Left ventricle myocardium inferior (tissue), 1 donor: ENCODE data around the gene MRPS10. TPM values are rescaled to one million over a fixed set of nuclear protein-coding genes. Genes with fewer than 3 reads are reported as not detected.

Experiments
- DNase-seq: peaks from one replicate; pipeline ENCODE4 v3.0.0-alpha.2; 2020
- H3K27ac ChIP-seq: fragments of 200-600 bp; replicated peaks from 2 replicates; pipeline ENCODE4 v1.8.0; 2021
- H3K27me3 ChIP-seq: fragments of 200-600 bp; 2 replicates; pipeline ENCODE4 v1.8.0; 2021; ENCODE audit warnings: low read depth
- H3K36me3 ChIP-seq: fragments of 200-600 bp; 2 replicates; pipeline ENCODE4 v1.8.0; 2021
- H3K4me1 ChIP-seq: fragments of 200-600 bp; 2 replicates; pipeline ENCODE4 v1.8.0; 2021
- H3K4me3 ChIP-seq: fragments of 200-600 bp; 2 replicates; pipeline ENCODE4 v1.8.0; 2021; ENCODE audit warnings: mild to moderate bottlenecking, moderate library complexity
- H3K9me3 ChIP-seq: fragments of 200-600 bp; replicated peaks from 2 replicates; pipeline ENCODE4 v1.8.0; 2021
- CTCF ChIP-seq: fragments of 200-600 bp; IDR thresholded peaks from 2 replicates; pipeline ENCODE4 v1.8.0; 2021; ENCODE audit warnings: antibody characterized with exemption, mild to moderate bottlenecking, borderline replicate concordance
- intact Hi-C: fragments of 100-400 bp; cut with micrococcal nuclease; formaldehyde crosslinking; loops from one replicate; pipeline ENCODE4 v1.11.0; 2022
- total RNA-seq: library from RNA; stranded (reverse); fragmentation: NEBNext Ultra II Directional; extraction: Animal tissue kit (Norgen Biotek cat#: 25700); gene quantifications from one replicate; pipeline ENCODE4 v1.2.1, GENCODE V29; 2021
- donor health status: DM: no; HTN: yes; CAD: no; lungs with severe emphysema.

Gene MRPS10
- total RNA-seq, 1 donor from 2014 or later, result 64.3 TPM

GRCh38 chr6:42230345-42231321 lies 13.0 kb upstream of the MRPS10 start:
- peaks cover 10% of the 10 kb centered on the region for H3K36me3 ChIP-seq
- intact Hi-C loops, result no loop called here
- DNase-seq, result no peak
- no peaks in the 10 kb centered on the region for H3K27me3 ChIP-seq
- H3K4me1 ChIP-seq, result peaks cover under 1% of the 10 kb centered on the region
- no peaks in the 10 kb centered on the region for H3K9me3 ChIP-seq
- H3K27ac ChIP-seq, result no peak overlapping the region
- peak; percentile 20 for TF ChIP-seq CTCF
- no peak overlapping the region for H3K4me3 ChIP-seq

GRCh38 chr6:42229506-42230119 lies 12.0 kb upstream of the MRPS10 start:
- no peak for DNase-seq
- Histone ChIP-seq H3K27me3 (no peaks in the 10 kb centered on the region), H3K4me3 (no peak overlapping the region), H3K27ac (no peak overlapping the region), H3K36me3 (peaks cover 10% of the 10 kb centered on the region), H3K9me3 (no peaks in the 10 kb centered on the region), H3K4me1 (peaks cover 5% of the 10 kb centered on the region)
- no peak for TF ChIP-seq CTCF
- intact Hi-C loops, result no loop called here

GRCh38 chr6:42228305-42228704 lies 10.6 kb upstream of the MRPS10 start:
- H3K9me3 ChIP-seq, result no peaks in the 10 kb centered on the region
- no peak overlapping the region for H3K4me3 ChIP-seq
- no peaks in the 10 kb centered on the region for H3K27me3 ChIP-seq
- DNase-seq, result no peak
- no peak for TF ChIP-seq CTCF
- intact Hi-C loops, result no loop called here
- H3K27ac ChIP-seq, result no peak overlapping the region
- peaks cover 10% of the 10 kb centered on the region for H3K36me3 ChIP-seq
- H3K4me1 ChIP-seq, result peaks cover 5% of the 10 kb centered on the region

- TF ChIP-seq CTCF, result no peak
- H3K4me3 ChIP-seq, result no peak overlapping the region
- H3K4me1 ChIP-seq, result peaks cover 5% of the 10 kb centered on the region
- H3K9me3 ChIP-seq, result no peaks in the 10 kb centered on the region
- intact Hi-C loops, result no loop called here
- H3K36me3 ChIP-seq, result peaks cover 7% of the 10 kb centered on the region
- DNase-seq, result no peak
- no peak overlapping the region for H3K27ac ChIP-seq
- H3K27me3 ChIP-seq, result no peaks in the 10 kb centered on the region
These were observed 9.7 kb upstream of the MRPS10 start for GRCh38 chr6:42227173-42227850.

- no peak overlapping the region for H3K27ac ChIP-seq
- H3K27me3 ChIP-seq, result no peaks in the 10 kb centered on the region
- H3K4me3 ChIP-seq, result no peak overlapping the region
- TF ChIP-seq CTCF, result no peak
- DNase-seq, result no peak
- no peaks in the 10 kb centered on the region for H3K9me3 ChIP-seq
- peaks cover 5% of the 10 kb centered on the region for H3K4me1 ChIP-seq
- peaks cover 3% of the 10 kb centered on the region for H3K36me3 ChIP-seq
- intact Hi-C loops, result no loop called here
These were observed 9.0 kb upstream of the MRPS10 start for GRCh38 chr6:42226645-42227143.
